Effector memory CD8-positive, alpha-beta T cell (primary cell): ENCODE results near the gene TRPM1.

Experiments used
- ATAC-seq: fragments of 150-1000 bp; cut with Tn5 transposase; replicated peaks from 2 replicates; pipeline ENCODE4 v1.10.0; 2021; ENCODE audit warnings: mild to moderate bottlenecking, moderate library complexity
- DNase-seq, 3 experiments: peaks; one replicate each; pipeline ENCODE4 v3.0.0; 2021
- H3K27ac Mint-ChIP-seq, 2 donors: one replicate each; pipeline ENCODE4 v1.8.0; 2022; ENCODE audit warnings: mild to moderate bottlenecking in 2 of 2, mixed read lengths in 2 of 2, moderate library complexity in 2 of 2
- H3K27me3 Mint-ChIP-seq, 2 donors: one replicate each; pipeline ENCODE4 v1.8.0; 2022; ENCODE audit warnings: mixed read lengths in 2 of 2
- H3K36me3 Mint-ChIP-seq: one replicate; pipeline ENCODE4 v1.8.0; 2022; ENCODE audit warnings: mild to moderate bottlenecking, moderate library complexity, mixed read lengths; ENCODE audit not compliant: insufficient read depth
- H3K4me1 Mint-ChIP-seq, 2 donors: one replicate each; pipeline ENCODE4 v1.8.0; 2022; ENCODE audit warnings: low read depth in 2 of 2, mixed read lengths in 2 of 2
- H3K4me3 Mint-ChIP-seq, 2 donors: one replicate each; pipeline ENCODE4 v1.8.0; 2022; ENCODE audit warnings: mild to moderate bottlenecking in 2 of 2, mixed read lengths in 2 of 2, moderate library complexity in 2 of 2
- H3K9me3 Mint-ChIP-seq, 2 donors: one replicate each; pipeline ENCODE4 v1.8.0; 2022; ENCODE audit warnings: mixed read lengths in 2 of 2

TRPM1 gene

DNA sequence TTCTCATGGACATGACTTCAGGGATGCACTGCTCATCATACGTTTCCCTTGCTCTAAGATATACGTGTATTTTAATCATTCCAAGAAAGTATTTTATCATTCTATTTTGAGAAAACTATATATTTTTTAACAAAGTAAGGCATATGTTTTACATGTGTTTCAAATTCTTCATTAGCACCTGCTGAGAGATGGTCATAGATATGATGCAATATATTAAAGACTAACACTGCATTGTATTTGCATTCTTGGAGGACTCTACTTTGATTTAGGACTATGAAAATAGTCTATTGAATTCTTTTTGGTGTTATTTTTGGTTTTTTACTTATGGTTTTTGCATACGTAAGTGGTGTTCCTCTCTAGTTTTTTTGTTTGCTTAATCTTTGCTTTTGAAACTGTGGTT is 55.9 kb downstream of the TRPM1 start:
- Mint-ChIP-seq H3K4me3 (no peak overlapping the region), H3K27me3 (peaks cover 4 to 16% of the 10 kb centered on the region in 2 donors), H3K27ac (no peak overlapping the region), H3K4me1 (peaks cover 6 to 7% of the 10 kb centered on the region in 2 donors), H3K36me3 (peaks cover 3% of the 10 kb centered on the region), H3K9me3 (no peaks in the 10 kb centered on the region)
- no peak for ATAC-seq
- DNase-seq, result no peak

- Mint-ChIP-seq H3K4me1 (no peaks in the 10 kb centered on the region), H3K4me3 (no peak overlapping the region), H3K9me3 (no peaks in the 10 kb centered on the region), H3K36me3 (peaks cover 3% of the 10 kb centered on the region), H3K27ac (no peak overlapping the region), H3K27me3 (peaks cover 14 to 27% of the 10 kb centered on the region in 2 donors)
- no peak for DNase-seq
- ATAC-seq, result no peak
Measured at GRCh38 chr15:31042751-31043150, 58.8 kb downstream of the TRPM1 start.

- Mint-ChIP-seq H3K27ac (no peak overlapping the region), H3K4me1 (no peaks in the 10 kb centered on the region), H3K36me3 (peaks cover 3% of the 10 kb centered on the region), H3K27me3 (peaks cover 14 to 36% of the 10 kb centered on the region in 2 donors), H3K4me3 (no peak overlapping the region), H3K9me3 (no peaks in the 10 kb centered on the region)
- ATAC-seq (no peak), DNase-seq (no peak)
Measured at GRCh38 chr15:31041610-31042009, 59.9 kb downstream of the TRPM1 start.

GRCh38 chr15:31040611-31041010 is 60.9 kb downstream of the TRPM1 start:
- peak overlapping the region in 1 of 2 donors; percentile 35 for H3K27ac Mint-ChIP-seq
- ATAC-seq (no peak), DNase-seq (no peak)
- no peaks in the 10 kb centered on the region for H3K9me3 Mint-ChIP-seq
- no peak overlapping the region for H3K4me3 Mint-ChIP-seq
- H3K4me1 Mint-ChIP-seq, result no peaks in the 10 kb centered on the region
- peaks cover 3% of the 10 kb centered on the region for H3K36me3 Mint-ChIP-seq
- H3K27me3 Mint-ChIP-seq, result peaks cover 14 to 38% of the 10 kb centered on the region in 2 donors

- no peak for DNase-seq
- Mint-ChIP-seq H3K27ac (peak overlapping the region in 1 of 2 donors; percentile 35), H3K36me3 (peaks cover 3% of the 10 kb centered on the region), H3K4me3 (no peak overlapping the region), H3K27me3 (peaks cover 14 to 38% of the 10 kb centered on the region in 2 donors), H3K4me1 (no peaks in the 10 kb centered on the region), H3K9me3 (no peaks in the 10 kb centered on the region)
- no peak for ATAC-seq
Measured at GRCh38 chr15:31039961-31040360, 61.6 kb downstream of the TRPM1 start.

- H3K36me3 Mint-ChIP-seq, result no peaks in the 10 kb centered on the region
- H3K4me1 Mint-ChIP-seq, result no peaks in the 10 kb centered on the region
- peaks cover 14 to 38% of the 10 kb centered on the region in 2 donors for H3K27me3 Mint-ChIP-seq
- no peak for DNase-seq
- no peaks in the 10 kb centered on the region for H3K9me3 Mint-ChIP-seq
- H3K27ac Mint-ChIP-seq, result no peak overlapping the region
- ATAC-seq, result no peak
- H3K4me3 Mint-ChIP-seq, result no peak overlapping the region
Measured at GRCh38 chr15:31037731-31038477, 63.6 kb downstream of the TRPM1 start.

DNA sequence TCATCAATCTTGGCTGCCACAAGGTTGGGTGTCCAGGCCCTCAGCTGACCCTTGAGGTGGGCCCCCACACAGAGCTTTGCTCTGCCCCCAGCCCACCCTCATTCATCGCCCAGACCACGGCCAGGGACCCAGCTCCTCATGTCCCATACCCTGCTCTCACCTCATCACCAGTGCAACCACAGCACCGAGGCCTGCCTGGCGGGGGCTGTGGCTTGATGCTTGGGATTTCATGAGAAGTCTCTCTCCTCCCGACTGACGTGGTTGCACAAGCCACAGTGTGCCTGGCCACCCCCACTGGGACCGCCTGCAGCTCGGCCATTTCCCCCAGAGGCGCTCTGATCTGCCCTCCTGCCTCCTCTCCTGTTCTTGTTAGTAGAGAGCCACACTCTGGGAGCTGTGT is 64.7 kb downstream of the TRPM1 start:
- no peaks in the 10 kb centered on the region for H3K4me1 Mint-ChIP-seq
- no peak for ATAC-seq
- no peak for DNase-seq
- H3K9me3 Mint-ChIP-seq, result no peaks in the 10 kb centered on the region
- no peak overlapping the region for H3K4me3 Mint-ChIP-seq
- H3K27ac Mint-ChIP-seq, result no peak overlapping the region
- peaks cover 14 to 29% of the 10 kb centered on the region in 2 donors for H3K27me3 Mint-ChIP-seq
- no peaks in the 10 kb centered on the region for H3K36me3 Mint-ChIP-seq

DNA sequence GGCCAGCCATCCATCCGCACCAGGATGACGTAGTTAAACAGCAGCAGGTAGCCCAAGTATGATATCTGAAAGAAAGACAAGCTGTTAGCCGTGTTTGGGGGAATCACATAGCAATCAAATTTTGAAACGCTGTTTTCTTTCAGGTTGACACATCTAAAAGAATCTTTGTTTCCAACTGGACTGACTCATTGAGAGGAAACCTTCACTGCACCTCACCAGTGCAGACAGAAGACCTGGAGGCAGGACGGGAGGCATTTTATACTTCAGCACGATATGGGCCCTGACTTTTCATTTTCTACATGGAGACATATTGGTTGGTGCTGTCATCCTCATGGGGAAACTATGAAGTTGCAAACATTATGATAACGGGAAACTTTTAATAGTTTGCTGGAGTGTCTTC is 65.9 kb downstream of the TRPM1 start:
- DNase-seq (no peak), ATAC-seq (no peak)
- no peaks in the 10 kb centered on the region for H3K4me1 Mint-ChIP-seq
- H3K36me3 Mint-ChIP-seq, result no peaks in the 10 kb centered on the region
- H3K4me3 Mint-ChIP-seq, result no peak overlapping the region
- peaks cover 10 to 23% of the 10 kb centered on the region in 2 donors for H3K27me3 Mint-ChIP-seq
- H3K27ac Mint-ChIP-seq, result no peak overlapping the region
- H3K9me3 Mint-ChIP-seq, result no peaks in the 10 kb centered on the region

GRCh38 chr15:31034152-31034551 is 67.4 kb downstream of the TRPM1 start:
- Mint-ChIP-seq H3K36me3 (no peaks in the 10 kb centered on the region), H3K4me3 (no peak overlapping the region), H3K27ac (no peak overlapping the region), H3K4me1 (no peaks in the 10 kb centered on the region), H3K9me3 (no peaks in the 10 kb centered on the region), H3K27me3 (peaks cover 0 to 11% of the 10 kb centered on the region in 2 donors)
- ATAC-seq (no peak), DNase-seq (no peak)

- H3K36me3 Mint-ChIP-seq, result no peaks in the 10 kb centered on the region
- no peaks in the 10 kb centered on the region for H3K4me1 Mint-ChIP-seq
- no peak for ATAC-seq
- no peak for DNase-seq
- H3K9me3 Mint-ChIP-seq, result no peaks in the 10 kb centered on the region
- H3K27ac Mint-ChIP-seq, result no peak overlapping the region
- H3K4me3 Mint-ChIP-seq, result no peak overlapping the region
- peaks cover 10 to 18% of the 10 kb centered on the region in 2 donors for H3K27me3 Mint-ChIP-seq
Measured at GRCh38 chr15:31032961-31033371, 68.6 kb downstream of the TRPM1 start.

DNA sequence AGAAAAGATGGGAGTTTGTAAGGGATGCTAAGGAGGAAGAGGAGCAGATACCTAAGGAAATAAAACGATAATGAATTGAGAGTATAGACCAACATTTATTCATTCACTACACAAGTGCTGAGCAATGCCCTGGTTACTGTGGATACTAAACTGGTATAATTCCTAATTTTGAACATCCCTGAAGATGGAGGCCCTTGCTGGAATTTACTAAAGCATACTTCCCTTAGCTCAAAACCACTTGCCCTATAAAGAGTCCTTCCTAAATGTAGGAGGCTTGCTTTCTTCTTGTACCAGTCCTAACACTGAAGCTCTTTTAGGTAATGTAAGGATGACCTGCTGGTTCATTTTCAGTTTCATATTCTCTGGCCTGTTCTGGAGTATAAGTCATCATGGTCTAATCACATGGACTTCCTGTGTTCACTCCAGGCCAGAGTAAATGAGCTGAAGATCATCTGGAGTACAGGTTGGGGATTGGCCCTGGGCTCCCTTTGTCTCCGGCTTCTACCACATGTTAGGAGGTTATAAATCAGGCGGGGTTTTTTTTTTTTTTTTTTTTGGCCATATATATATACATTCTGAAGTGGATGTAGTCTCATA is 70.0 kb downstream of the TRPM1 start:
- DNase-seq (no peak), ATAC-seq (no peak)
- peaks cover 8 to 12% of the 10 kb centered on the region in 2 donors for H3K27me3 Mint-ChIP-seq
- H3K36me3 Mint-ChIP-seq, result no peaks in the 10 kb centered on the region
- no peak overlapping the region for H3K27ac Mint-ChIP-seq
- no peaks in the 10 kb centered on the region for H3K4me1 Mint-ChIP-seq
- H3K4me3 Mint-ChIP-seq, result no peak overlapping the region
- no peaks in the 10 kb centered on the region for H3K9me3 Mint-ChIP-seq

GRCh38 chr15:31027910-31028578 is 73.5 kb downstream of the TRPM1 start:
- DNase-seq, result no peak
- no peak for ATAC-seq
- Mint-ChIP-seq H3K4me1 (peaks cover 0 to 2% of the 10 kb centered on the region in 2 donors), H3K4me3 (no peak overlapping the region), H3K27me3 (peaks cover 19 to 24% of the 10 kb centered on the region in 2 donors), H3K9me3 (no peaks in the 10 kb centered on the region), H3K27ac (no peak overlapping the region), H3K36me3 (no peaks in the 10 kb centered on the region)

DNA sequence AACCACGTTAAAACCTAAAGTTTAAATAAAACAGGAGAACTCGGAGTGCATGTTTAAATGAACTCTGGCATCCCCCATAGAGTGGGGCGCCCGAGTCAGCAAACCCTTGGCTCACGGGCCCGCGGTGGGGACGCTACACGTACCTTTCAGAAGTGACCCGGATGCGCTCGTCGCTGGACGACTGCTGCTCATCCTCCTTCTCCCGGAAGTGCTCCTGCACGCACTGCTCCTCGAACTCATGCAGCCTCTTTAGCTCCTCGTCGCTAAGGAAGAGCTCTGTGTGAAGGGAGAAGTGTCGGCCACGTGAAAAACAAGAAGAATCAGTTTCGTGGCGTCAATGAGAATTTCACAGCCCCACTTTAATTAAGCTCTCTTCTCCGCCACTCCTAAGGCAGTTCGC is 75.5 kb downstream of the TRPM1 start:
- Mint-ChIP-seq H3K9me3 (no peaks in the 10 kb centered on the region), H3K4me1 (peaks cover 0 to 4% of the 10 kb centered on the region in 2 donors), H3K27ac (no peak overlapping the region), H3K27me3 (peaks cover 27 to 34% of the 10 kb centered on the region in 2 donors), H3K36me3 (no peaks in the 10 kb centered on the region), H3K4me3 (no peak overlapping the region)
- DNase-seq (no peak), ATAC-seq (no peak)

GRCh38 chr15:31024979-31025378 is 76.5 kb downstream of the TRPM1 start:
- peaks cover 36 to 44% of the 10 kb centered on the region in 2 donors for H3K27me3 Mint-ChIP-seq
- H3K9me3 Mint-ChIP-seq, result no peaks in the 10 kb centered on the region
- DNase-seq, result no peak
- no peak overlapping the region for H3K4me3 Mint-ChIP-seq
- ATAC-seq, result no peak
- H3K27ac Mint-ChIP-seq, result no peak overlapping the region
- no peaks in the 10 kb centered on the region for H3K36me3 Mint-ChIP-seq
- H3K4me1 Mint-ChIP-seq, result peaks cover 0 to 4% of the 10 kb centered on the region in 2 donors
